IMR-90 (cell line): ENCODE data around the gene NLRC3. TPM values are rescaled to one million over a fixed set of nuclear protein-coding genes. Genes with fewer than 3 reads are reported as not detected.

Experiments
- ATAC-seq: fragments of 200-7000 bp; cut with Tn5 transposase; 2 replicates; pipeline ENCODE4 v1.9.1; 2020; ENCODE audit warnings: low read depth, mild to moderate bottlenecking, moderate library complexity
- BruUV-seq: library from RNA; stranded (reverse); fragments of 400-500 nt; replicated peaks from 2 replicates; lab custom pipeline; 2021; lab: Mats Ljungman, UMichigan
- CTCF ChIA-PET: fragments of 300-600 bp; formaldehyde crosslinking; extraction: SDS; loops from one replicate; lab custom pipeline; 2021; ENCODE audit warnings: antibody characterized with exemption; lab: Yijun Ruan, JAX
- POLR2A ChIA-PET: fragments of 300-600 bp; sonication (Branson Sonifier 250); formaldehyde crosslinking; loops from one replicate; lab custom pipeline; 2022; ENCODE audit warnings: antibody characterized with exemption; ENCODE audit not compliant: unreplicated experiment; lab: Charles Lee
- DNase-seq: peaks from one replicate; pipeline ENCODE4 v3.0.0; 2013
- H2AFZ ChIP-seq: replicated peaks from 2 replicates; pipeline ENCODE3; 2013; ENCODE audit warnings: low read length, mild to moderate bottlenecking; ENCODE audit not compliant: poor library complexity
- H2AK5ac ChIP-seq: 2 replicates; pipeline ENCODE4 v1.6.1; 2013; ENCODE audit warnings: low read depth, low read length, inconsistent platforms
- H2AK9ac ChIP-seq: replicated peaks from 2 replicates; pipeline ENCODE3; 2013; ENCODE audit warnings: mild to moderate bottlenecking, low read depth, low read length, moderate library complexity; ENCODE audit not compliant: poor library complexity
- H2BK120ac ChIP-seq: 2 replicates; pipeline ENCODE4 v1.6.1; 2013; ENCODE audit warnings: low read depth, low read length, inconsistent platforms
- H2BK15ac ChIP-seq: 3 replicates; pipeline ENCODE4 v1.6.1; 2013; ENCODE audit warnings: low read depth, low read length, inconsistent platforms
- H2BK20ac ChIP-seq: 2 replicates; pipeline ENCODE4 v1.6.1; 2013; ENCODE audit warnings: low read depth, mild to moderate bottlenecking, inconsistent platforms, low read length, moderate library complexity
- H2BK5ac ChIP-seq: 2 replicates; pipeline ENCODE4 v1.6.1; 2013; ENCODE audit warnings: mild to moderate bottlenecking, low read depth, low read length, inconsistent platforms; ENCODE audit not compliant: poor library complexity, severe bottlenecking
- H3K14ac ChIP-seq: replicated peaks from 2 replicates; pipeline ENCODE4 v1.6.1; 2013; ENCODE audit warnings: low read depth, low read length, inconsistent platforms
- H3K18ac ChIP-seq: 2 replicates; pipeline ENCODE4 v1.6.1; 2013; ENCODE audit warnings: low read depth, low read length, control low read depth
- H3K23ac ChIP-seq: 2 replicates; pipeline ENCODE4 v1.6.1; 2013; ENCODE audit warnings: low read depth, low read length, inconsistent platforms
- H3K27ac ChIP-seq: 2 replicates; pipeline ENCODE4 v1.5.1; 2013; ENCODE audit warnings: mild to moderate bottlenecking, control low read depth, low read length; ENCODE audit not compliant: insufficient read depth
- H3K27me3 ChIP-seq: 2 replicates; pipeline ENCODE4 v1.6.1; 2013; ENCODE audit warnings: low read length; ENCODE audit not compliant: control insufficient read depth, insufficient read depth
- H3K36me3 ChIP-seq: 2 replicates; pipeline ENCODE4 v1.6.1; 2013; ENCODE audit warnings: low read length, mixed read lengths; ENCODE audit not compliant: control insufficient read depth, insufficient read depth
- H3K4ac ChIP-seq: 2 replicates; pipeline ENCODE4 v1.6.1; 2013; ENCODE audit warnings: low read depth, low read length, inconsistent platforms
- H3K4me1 ChIP-seq: 2 replicates; pipeline ENCODE4 v1.6.1; 2013; ENCODE audit warnings: low read length, mixed read lengths; ENCODE audit not compliant: control insufficient read depth, insufficient read depth
- H3K4me2 ChIP-seq: 2 replicates; pipeline ENCODE4 v1.6.1; 2013; ENCODE audit warnings: low read depth, mild to moderate bottlenecking, control low read depth, low read length, moderate library complexity
- H3K4me3 ChIP-seq: 2 replicates; pipeline ENCODE4 v1.5.1; 2013; ENCODE audit warnings: low read depth, mild to moderate bottlenecking, control low read depth, low read length, moderate library complexity; ENCODE audit not compliant: insufficient read depth
- H3K56ac ChIP-seq: 2 replicates; pipeline ENCODE4 v1.6.1; 2013; ENCODE audit warnings: low read length, inconsistent platforms; ENCODE audit not compliant: insufficient read depth; ENCODE audit errors: extremely low read depth
- H3K79me1 ChIP-seq, 2 experiments: 2 replicates each; pipeline ENCODE4 v1.6.1; 2013; ENCODE audit warnings: low read length in 2 of 2, inconsistent platforms in 1 of 2, low read depth in 1 of 2
- H3K9ac ChIP-seq: 2 replicates; pipeline ENCODE4 v1.6.1; 2013; ENCODE audit warnings: low read depth, low read length, control low read depth
- H3K9me1 ChIP-seq: 2 replicates; pipeline ENCODE4 v1.6.1; 2013; ENCODE audit warnings: low read length, inconsistent platforms; ENCODE audit not compliant: insufficient read depth
- H3K9me3 ChIP-seq: 2 replicates; pipeline ENCODE4 v1.6.1; 2013; ENCODE audit warnings: low read length; ENCODE audit not compliant: control insufficient read depth, insufficient read depth
- H4K20me1 ChIP-seq: 2 replicates; pipeline ENCODE4 v1.6.1; 2013; ENCODE audit warnings: low read length, inconsistent platforms; ENCODE audit not compliant: insufficient read depth
- H4K5ac ChIP-seq: 2 replicates; pipeline ENCODE4 v1.6.1; 2013; ENCODE audit warnings: mild to moderate bottlenecking, low read depth, low read length, control low read depth
- H4K8ac ChIP-seq, 2 experiments: 2 replicates each; pipeline ENCODE4 v1.6.1; 2013; ENCODE audit warnings: low read depth in 2 of 2, low read length in 2 of 2, control low read depth in 1 of 2, inconsistent platforms in 1 of 2
- H4K91ac ChIP-seq: 2 replicates; pipeline ENCODE4 v1.6.1; 2013; ENCODE audit warnings: low read depth, low read length, inconsistent platforms; ENCODE audit not compliant: insufficient read depth
- BHLHE40 ChIP-seq: fragments of 150-350 bp; IDR thresholded peaks from 2 replicates; pipeline ENCODE4 v1.6.1; 2016; ENCODE audit warnings: mild to moderate bottlenecking, low read depth, low read length
- CHD1 ChIP-seq: IDR thresholded peaks from 2 replicates; pipeline ENCODE4 v1.6.1; 2012; ENCODE audit warnings: low read depth, low read length, improper control_type of control experiment
- FOS ChIP-seq: fragments of 150-350 bp; IDR thresholded peaks from 2 replicates; pipeline ENCODE4 v1.6.1; 2016; ENCODE audit warnings: low read depth, low read length
- MAZ ChIP-seq: IDR thresholded peaks from 2 replicates; pipeline ENCODE4 v1.6.1; 2012; ENCODE audit warnings: low read depth, mild to moderate bottlenecking, low read length, improper control_type of control experiment, moderate library complexity, borderline replicate concordance
- MXI1 ChIP-seq: IDR thresholded peaks from 2 replicates; pipeline ENCODE4 v1.6.1; 2012; ENCODE audit warnings: low read depth, mild to moderate bottlenecking, low read length, moderate library complexity, borderline replicate concordance
- NFE2L2 ChIP-seq: fragments of 150-350 bp; IDR thresholded peaks from 2 replicates; pipeline ENCODE4 v1.6.1; 2016; ENCODE audit warnings: low read depth, mild to moderate bottlenecking, low read length
- POLR2A ChIP-seq: IDR thresholded peaks from 2 replicates; pipeline ENCODE4 v1.6.1; 2012; ENCODE audit warnings: mild to moderate bottlenecking, low read depth, low read length
- RAD21 ChIP-seq: IDR thresholded peaks from 2 replicates; pipeline ENCODE4 v1.6.1; 2012; ENCODE audit warnings: low read length, improper control_type of control experiment
- RCOR1 ChIP-seq: IDR thresholded peaks from 2 replicates; pipeline ENCODE4 v1.6.1; 2012; ENCODE audit warnings: mild to moderate bottlenecking, low read length, improper control_type of control experiment; ENCODE audit not compliant: insufficient replicate concordance
- SMC3 ChIP-seq: fragments of 150-350 bp; IDR thresholded peaks from 2 replicates; pipeline ENCODE4 v1.6.1; 2016; ENCODE audit warnings: low read depth, mild to moderate bottlenecking, antibody characterized with exemption, low read length, moderate library complexity
- WGBS, 2 experiments: methylation state at CpG; one replicate each; pipeline versions ENCODE4 v1.1.5 to v1.1.7; 2013; ENCODE audit warnings: missing lambda C conversion rate in 2 of 2; ENCODE audit not compliant: insufficient read length in 1 of 2; ENCODE audit errors: extremely low coverage in 2 of 2; 5-methylcytosine and 5-hydroxymethylcytosine counted together
- dilution Hi-C: fragments of 300-500 bp; cut with HindIII; formaldehyde crosslinking; loops from one replicate; pipeline ENCODE4 v1.14.3; 2018; ENCODE audit warnings: low sequenced_read_pairs; ENCODE audit not compliant: unreplicated experiment
- in situ Hi-C: fragments of 300-500 bp; cut with MboI; formaldehyde crosslinking; loops from 3 replicates; pipeline ENCODE4 v1.14.3; 2019; ENCODE audit warnings: low sequenced_read_pairs, inconsistent platforms, mixed read lengths
- intact Hi-C: fragments of 100-400 bp; cut with micrococcal nuclease; formaldehyde crosslinking; loops from 2 replicates; pipeline ENCODE4 v1.10.0; 2022
- polyA plus RNA-seq, 3 experiments: library from polyadenylated mRNA; depleted of rRNA; stranded (reverse); fragments of >200 nt; gene quantifications; 2 replicates each; pipeline ENCODE4 v1.2.3, GENCODE V29; 2012; ENCODE audit warnings: low replicate concordance in 1 of 3
- total RNA-seq: library from RNA; depleted of rRNA; stranded (reverse); fragments of >200 nt; gene quantifications from 2 replicates; pipeline ENCODE4 v1.2.3, GENCODE V29; 2012
- TF ChIP-seq, protein P1 (sequence below): fragments of 150-350 bp; IDR thresholded peaks from 2 replicates; pipeline ENCODE4 v1.6.1; 2017; ENCODE audit warnings: mild to moderate bottlenecking, antibody characterized with exemption, low read length, low read depth
- TF ChIP-seq, protein P2 (sequence below): conservative IDR thresholded peaks from 2 replicates; pipeline ENCODE4 v1.5.1; 2012; ENCODE audit warnings: mild to moderate bottlenecking, low read depth, low read length, improper control_type of control experiment

Gene NLRC3
- total and polyA plus RNA-seq, 2 of the 4 experiments (the other 2 are of a cell fraction): not detected

GRCh38 chr16:3532741-3533140 lies 44.5 kb downstream of the NLRC3 start:
- no peak overlapping the region for H4K8ac ChIP-seq
- POLR2A ChIA-PET: no interaction called here
- TF ChIP-seq CHD1 (no peak), POLR2A (no peak), RAD21 (no peak), NFE2L2 (no peak), BHLHE40 (no peak), RCOR1 (no peak), FOS (no peak), SMC3 (no peak), MAZ (no peak), MXI1 (no peak)
- TF ChIP-seq, protein P1, sequence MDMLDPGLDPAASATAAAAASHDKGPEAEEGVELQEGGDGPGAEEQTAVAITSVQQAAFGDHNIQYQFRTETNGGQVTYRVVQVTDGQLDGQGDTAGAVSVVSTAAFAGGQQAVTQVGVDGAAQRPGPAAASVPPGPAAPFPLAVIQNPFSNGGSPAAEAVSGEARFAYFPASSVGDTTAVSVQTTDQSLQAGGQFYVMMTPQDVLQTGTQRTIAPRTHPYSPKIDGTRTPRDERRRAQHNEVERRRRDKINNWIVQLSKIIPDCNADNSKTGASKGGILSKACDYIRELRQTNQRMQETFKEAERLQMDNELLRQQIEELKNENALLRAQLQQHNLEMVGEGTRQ: no peak
- TF ChIP-seq, protein P2, sequence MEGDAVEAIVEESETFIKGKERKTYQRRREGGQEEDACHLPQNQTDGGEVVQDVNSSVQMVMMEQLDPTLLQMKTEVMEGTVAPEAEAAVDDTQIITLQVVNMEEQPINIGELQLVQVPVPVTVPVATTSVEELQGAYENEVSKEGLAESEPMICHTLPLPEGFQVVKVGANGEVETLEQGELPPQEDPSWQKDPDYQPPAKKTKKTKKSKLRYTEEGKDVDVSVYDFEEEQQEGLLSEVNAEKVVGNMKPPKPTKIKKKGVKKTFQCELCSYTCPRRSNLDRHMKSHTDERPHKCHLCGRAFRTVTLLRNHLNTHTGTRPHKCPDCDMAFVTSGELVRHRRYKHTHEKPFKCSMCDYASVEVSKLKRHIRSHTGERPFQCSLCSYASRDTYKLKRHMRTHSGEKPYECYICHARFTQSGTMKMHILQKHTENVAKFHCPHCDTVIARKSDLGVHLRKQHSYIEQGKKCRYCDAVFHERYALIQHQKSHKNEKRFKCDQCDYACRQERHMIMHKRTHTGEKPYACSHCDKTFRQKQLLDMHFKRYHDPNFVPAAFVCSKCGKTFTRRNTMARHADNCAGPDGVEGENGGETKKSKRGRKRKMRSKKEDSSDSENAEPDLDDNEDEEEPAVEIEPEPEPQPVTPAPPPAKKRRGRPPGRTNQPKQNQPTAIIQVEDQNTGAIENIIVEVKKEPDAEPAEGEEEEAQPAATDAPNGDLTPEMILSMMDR: no peak

More at GRCh38 chr16:3532741-3533140, 44.5 kb downstream of the NLRC3 start:
- no peaks in the 10 kb centered on the region for H3K9me3 ChIP-seq
- no peak overlapping the region for H3K23ac ChIP-seq
- no peak overlapping the region for H3K27ac ChIP-seq
- H3K4ac ChIP-seq: no peak overlapping the region
- H3K9ac ChIP-seq: no peak overlapping the region
- H2BK5ac ChIP-seq: no peak overlapping the region
- BruUV-seq: no TSS peak
- WGBS, 2 experiments: 99% methylated on average over 10 of the region's 12 CpGs; no CpG with 5 or more reads in 1 of the 2 experiments
- no peak overlapping the region for H2BK15ac ChIP-seq
- no peak overlapping the region for H3K56ac ChIP-seq
- intact Hi-C loops: no loop called here
- no peak overlapping the region for H2BK20ac ChIP-seq
- H3K4me3 ChIP-seq: no peak overlapping the region
- no peak overlapping the region for H3K18ac ChIP-seq
- H2AK9ac ChIP-seq: no peak overlapping the region
- H3K79me1 ChIP-seq: 0 out of 4 replicates have a peak, but pooled peaks cover 0 to 8% of the 10 kb centered on the region in 2 experiments
- no peak for DNase-seq
- H2AFZ ChIP-seq: no peak overlapping the region
- peaks cover 20% of the 10 kb centered on the region for H3K4me1 ChIP-seq
- in situ Hi-C loops: no loop called here
- H4K20me1 ChIP-seq: peaks cover 7% of the 10 kb centered on the region; the same call in 1 of the 2 replicates
- H3K14ac ChIP-seq: no peak overlapping the region
- no peak overlapping the region for H4K5ac ChIP-seq
- no peak overlapping the region for H4K91ac ChIP-seq
- ATAC-seq: no peak
- H3K4me2 ChIP-seq: no peak overlapping the region
- peaks cover 30% of the 10 kb centered on the region for H3K36me3 ChIP-seq
- CTCF ChIA-PET: no interaction called here
- no peaks in the 10 kb centered on the region for H3K27me3 ChIP-seq
- H2BK120ac ChIP-seq: no peak overlapping the region
- H3K9me1 ChIP-seq: peaks cover 25% of the 10 kb centered on the region
- H2AK5ac ChIP-seq: no peak overlapping the region; the same call in 1 of the 2 replicates
- dilution Hi-C loops: no loop called here
